B cell (primary cell): ENCODE measurements around the gene RNF157. TPM values are rescaled to one million over a fixed set of nuclear protein-coding genes. Genes with fewer than 3 reads are reported as not detected.

ENCODE experiments used
- ATAC-seq: fragments of 200-7000 bp; cut with Tn5 transposase; one replicate; pipeline ENCODE4 v1.10.0; 2021; ENCODE audit warnings: low read depth, mild to moderate bottlenecking, moderate number of reproducible peaks, moderate library complexity
- CTCF ChIA-PET: fragments of 350-600 bp; sonication (Branson Sonifier 250); formaldehyde crosslinking; loops from one replicate; lab custom pipeline; 2021; ENCODE audit warnings: antibody characterized with exemption, inconsistent platforms; lab: Charles Lee
- POLR2A ChIA-PET: fragments of 350-600 bp; sonication (Branson Sonifier 250); formaldehyde crosslinking; loops from one replicate; lab custom pipeline; 2021; ENCODE audit warnings: antibody characterized with exemption; lab: Charles Lee
- DNase-seq: peaks from one replicate; pipeline ENCODE4 v3.0.0; 2013
- H2AFZ ChIP-seq: 2 replicates; pipeline ENCODE4 v1.6.1; 2012; ENCODE audit warnings: mild to moderate bottlenecking, low read depth, low read length; ENCODE audit not compliant: insufficient read depth, poor library complexity, severe bottlenecking
- H3K27ac ChIP-seq, 2 donors: 1 replicate in 1 of 2; 2 replicates in 1 of 2; pipeline ENCODE4 v1.5.1; 2012 to 2013; ENCODE audit warnings: low read length in 2 of 2, mild to moderate bottlenecking in 2 of 2, moderate library complexity in 1 of 2
- H3K27me3 ChIP-seq, 4 experiments: fragments of 200-600 bp in 1 of 4; sonication (generic) in 1 of 4; replicated peaks in 1 of 4; 1 replicate in 2 of 4; 2 replicates in 2 of 4; pipeline versions ENCODE4 v1.6.1 to v1.7.0; 2013 to 2016; ENCODE audit warnings: low read length in 3 of 4, mild to moderate bottlenecking in 2 of 4, mixed read lengths in 1 of 4, moderate library complexity in 1 of 4; ENCODE audit not compliant: insufficient read depth in 4 of 4, control insufficient read depth in 3 of 4; ENCODE audit errors: control extremely low read depth in 1 of 4
- H3K36me3 ChIP-seq, 2 experiments: replicated peaks in 1 of 2; 1 replicate in 1 of 2; 2 replicates in 1 of 2; pipeline versions ENCODE4 v1.6.1 to v1.7.1; 2013; ENCODE audit warnings: low read length in 1 of 2; ENCODE audit not compliant: insufficient read depth in 2 of 2, control insufficient read depth in 1 of 2; ENCODE audit errors: control extremely low read depth in 1 of 2, extremely low read depth in 1 of 2
- H3K4me1 ChIP-seq, 2 donors: fragments of 200-600 bp in 1 of 2; sonication (generic) in 1 of 2; 1 replicate in 1 of 2; 2 replicates in 1 of 2; pipeline versions ENCODE4 v1.5.1 to v1.6.1; 2013 to 2017; ENCODE audit warnings: low read length in 2 of 2; ENCODE audit not compliant: control insufficient read depth in 2 of 2, insufficient read depth in 2 of 2
- H3K4me2 ChIP-seq: replicated peaks from 2 replicates; pipeline ENCODE3; 2012; ENCODE audit warnings: mild to moderate bottlenecking, low read depth, low read length; ENCODE audit not compliant: poor library complexity, severe bottlenecking
- H3K4me3 ChIP-seq, 5 experiments: fragments of 200-600 bp in 1 of 5; sonication (generic) in 1 of 5; 1 replicate in 3 of 5; 2 replicates in 2 of 5; pipeline versions ENCODE4 v1.5.1 to v1.7.0; 2011 to 2016; ENCODE audit warnings: low read length in 4 of 5, mild to moderate bottlenecking in 4 of 5, low read depth in 2 of 5, control low read depth in 1 of 5, moderate library complexity in 1 of 5; ENCODE audit not compliant: insufficient read depth in 1 of 5; ENCODE audit errors: control extremely low read depth in 1 of 5, extremely low read depth in 1 of 5
- H3K79me2 ChIP-seq: fragments of 200-600 bp; sonication (generic); one replicate; pipeline ENCODE4 v1.6.0; 2016; ENCODE audit warnings: low read length; ENCODE audit not compliant: control insufficient read depth, insufficient read depth
- H3K9ac ChIP-seq: fragments of 200-600 bp; sonication (generic); 2 replicates; pipeline ENCODE4 v1.6.1; 2017; ENCODE audit warnings: mild to moderate bottlenecking, low read length, moderate library complexity
- H3K9me3 ChIP-seq, 3 donors: one replicate each; pipeline versions ENCODE4 v1.6.1 to v1.7.1; 2013; ENCODE audit warnings: low read length in 2 of 3; ENCODE audit not compliant: control insufficient read depth in 2 of 3, insufficient read depth in 1 of 3; ENCODE audit errors: control extremely low read depth in 1 of 3
- H4K20me1 ChIP-seq: 2 replicates; pipeline ENCODE4 v1.6.0; 2012; ENCODE audit warnings: mild to moderate bottlenecking, low read length; ENCODE audit not compliant: insufficient read depth, control insufficient read depth, poor library complexity, severe bottlenecking
- H3K27ac Mint-ChIP-seq: one replicate; pipeline ENCODE4 v1.8.0; 2021; ENCODE audit warnings: mixed read lengths
- H3K27me3 Mint-ChIP-seq: one replicate; pipeline ENCODE4 v1.8.0; 2021; ENCODE audit warnings: mixed read lengths
- H3K4me1 Mint-ChIP-seq: one replicate; pipeline ENCODE4 v1.8.0; 2021; ENCODE audit warnings: mixed read lengths
- H3K4me3 Mint-ChIP-seq: one replicate; pipeline ENCODE4 v1.8.0; 2021; ENCODE audit warnings: mixed read lengths
- H3K9me3 Mint-ChIP-seq: one replicate; pipeline ENCODE4 v1.8.0; 2022; ENCODE audit warnings: mixed read lengths; ENCODE audit not compliant: insufficient read depth
- CTCF ChIP-seq: fragments of 200-600 bp; IDR thresholded peaks from one replicate; pipeline ENCODE4 v1.8.0; 2022; ENCODE audit warnings: antibody characterized with exemption, mild to moderate bottlenecking
- EZH2 ChIP-seq: IDR thresholded peaks from 2 replicates; pipeline ENCODE4 v1.6.1; 2012; ENCODE audit warnings: borderline replicate concordance, low read depth, mild to moderate bottlenecking, moderate library complexity, low read length; ENCODE audit not compliant: insufficient read depth, poor library complexity, severe bottlenecking
- WGBS: methylation state at CpG from one replicate; pipeline ENCODE4 v1.1.5; 2013; ENCODE audit warnings: missing lambda C conversion rate; ENCODE audit not compliant: insufficient coverage; 5-methylcytosine and 5-hydroxymethylcytosine counted together
- intact Hi-C: fragments of 100-400 bp; cut with micrococcal nuclease; formaldehyde crosslinking; loops from one replicate; pipeline ENCODE4 v1.10.0; 2022
- polyA plus RNA-seq: library from polyadenylated mRNA; depleted of rRNA; stranded (reverse); fragments of >200 nt; gene quantifications from 2 replicates; pipeline ENCODE4 v1.2.3, GENCODE V29; 2012
- total RNA-seq, 2 donors: library from RNA; stranded (reverse); fragments of 120-200 nt in 1 of 2; gene quantifications; 1 replicate in 1 of 2; 2 replicates in 1 of 2; pipeline versions ENCODE4 v1.2.3 to v1.2.4, GENCODE V29; 2013 to 2022

The RNF157 gene
- total and polyA plus RNA-seq, 2 donors (not counting 1 experiment from before 2014, with no cell fraction given), result 0.54 to 1.2 TPM

- Histone ChIP-seq H3K36me3 (no peaks in the 10 kb centered on the region), H3K4me2 (no peak overlapping the region), H3K27ac (no peak overlapping the region), H3K9me3 (no peaks in the 10 kb centered on the region), H3K79me2 (no peaks in the 10 kb centered on the region), H3K4me3 (no peak overlapping the region), H3K4me1 (no peaks in the 10 kb centered on the region), H2AFZ (no peak overlapping the region), H4K20me1 (no peaks in the 10 kb centered on the region), H3K9ac (no peak overlapping the region), H3K27me3 (peaks cover 0 to 8% (median 0%) of the 10 kb centered on the region in 4 experiments)
- Mint-ChIP-seq H3K4me3 (no peak overlapping the region), H3K4me1 (peaks cover 2% of the 10 kb centered on the region), H3K27ac (no peak overlapping the region), H3K9me3 (no peaks in the 10 kb centered on the region), H3K27me3 (peaks cover 18% of the 10 kb centered on the region)
- WGBS, result 94% methylated on average over 12 of the region's 21 CpGs
- TF ChIP-seq CTCF (no peak), EZH2 (no peak)
- intact Hi-C loops, result no loop called here
- CTCF ChIA-PET, result interaction anchor here (1.8 to 2.4 kb wide), 2 partner anchors 10 to 148 kb away, joined by 4 to 10 read pairs; partner anchors contain the start of gene FOXJ1
- DNase-seq (no peak), ATAC-seq (no peak)
- POLR2A ChIA-PET, result no interaction called here
Measured at GRCh38 chr17:76131692-76132573, 108.4 kb downstream of the RNF157 start.
